Measurements from ENCODE around the gene ANKRD17. TPM values are rescaled to one million over a fixed set of nuclear protein-coding genes. Genes with fewer than 3 reads are reported as not detected.
"Not testable (repeated sequence)": the region's sequence is repeated elsewhere in the genome, so short reads cannot be mapped to it uniquely, and the experiment has no call there.

The ANKRD17 gene
- polyA plus RNA-seq, 1 donor from 2014 or later, result 30.4 TPM

GRCh38 chr4:73203976-73204375 lies 54.6 kb downstream of the ANKRD17 start:
- H3K27ac ChIP-seq (ENCODE audit: low read length); H4K20me1 ChIP-seq (ENCODE audit: insufficient read depth); H3K9me2 ChIP-seq (ENCODE audit: insufficient read depth, low read length); H3F3A ChIP-seq (ENCODE audit: insufficient read depth, low read length, poor library complexity, severe bottlenecking); H3K9ac ChIP-seq (ENCODE audit: low read length); H2AFZ ChIP-seq (ENCODE audit: low read depth, low read length); H3K27me3 ChIP-seq (ENCODE audit: insufficient read depth, low read depth, low read length); H3K4me2 ChIP-seq (ENCODE audit: low read length); H3K36me3 ChIP-seq (ENCODE audit: insufficient read depth, low read length); H3K9me3 ChIP-seq (ENCODE audit: low read length); H3K4me3 ChIP-seq (ENCODE audit: low read length): not testable (repeated sequence)
- peaks cover 77% of the 10 kb centered on the region for H3K79me2 ChIP-seq (replicated peaks; ENCODE audit: insufficient read depth, low read length)

GRCh38 chr4:73197220-73197619 lies 61.4 kb downstream of the ANKRD17 start:
- TF ChIP-seq RAD21 (conservative IDR thresholded peaks at IDR 0.05), result no peak
- no peak for TF ChIP-seq MXI1 (conservative IDR thresholded peaks at IDR 0.05; ENCODE audit: poor library complexity, severe bottlenecking)
- TF ChIP-seq SMC3 (conservative IDR thresholded peaks at IDR 0.05; ENCODE audit: poor library complexity), result no peak
- TF ChIP-seq EZH2 (IDR thresholded peaks at IDR 0.05; ENCODE audit: borderline replicate concordance, insufficient read depth, low read length, poor library complexity, severe bottlenecking), result no peak
- no peak for TF ChIP-seq TAF1 (IDR thresholded peaks at IDR 0.05; ENCODE audit: low read depth)
- no peak for TF ChIP-seq REST (IDR thresholded peaks at IDR 0.05; ENCODE audit: borderline replicate concordance)
- no peak for TF ChIP-seq POLR2AphosphoS5 (IDR thresholded peaks at IDR 0.05)
- TF ChIP-seq EP300 (conservative IDR thresholded peaks at IDR 0.05; ENCODE audit: poor library complexity, severe bottlenecking), result no peak
- TF ChIP-seq CTCF (IDR thresholded peaks at IDR 0.05; ENCODE audit: poor library complexity, severe bottlenecking), result no peak
- Histone ChIP-seq H3K9me3 (ENCODE audit: low read length) (no peaks in the 10 kb centered on the region), H3K27ac (ENCODE audit: low read length) (no peak overlapping the region), H3K9me2 (ENCODE audit: insufficient read depth, low read length) (no peaks in the 10 kb centered on the region), H3K27me3 (ENCODE audit: insufficient read depth, low read depth, low read length) (no peaks in the 10 kb centered on the region), H3K4me2 (ENCODE audit: low read length) (no peak overlapping the region), H2AFZ (ENCODE audit: low read depth, low read length) (no peak overlapping the region), H3K36me3 (ENCODE audit: insufficient read depth, low read length) (no peaks in the 10 kb centered on the region), H3K4me3 (ENCODE audit: low read length) (no peak overlapping the region), H3F3A (ENCODE audit: insufficient read depth, low read length, poor library complexity, severe bottlenecking) (no peaks in the 10 kb centered on the region), H4K20me1 (ENCODE audit: insufficient read depth) (no peaks in the 10 kb centered on the region), H3K79me2 (replicated peaks; ENCODE audit: insufficient read depth, low read length) (peaks cover 52% of the 10 kb centered on the region), H3K9ac (ENCODE audit: low read length) (no peak overlapping the region)

- peaks cover 50% of the 10 kb centered on the region for H3K79me2 ChIP-seq (replicated peaks; ENCODE audit: insufficient read depth, low read length)
- H3K27ac ChIP-seq (ENCODE audit: low read length), result no peak overlapping the region
- no peak overlapping the region for H3K4me3 ChIP-seq (ENCODE audit: low read length)
- no peaks in the 10 kb centered on the region for H3K27me3 ChIP-seq (ENCODE audit: insufficient read depth, low read depth, low read length)
- no peaks in the 10 kb centered on the region for H4K20me1 ChIP-seq (ENCODE audit: insufficient read depth)
- no peak overlapping the region for H3K9ac ChIP-seq (ENCODE audit: low read length)
- no peaks in the 10 kb centered on the region for H3F3A ChIP-seq (ENCODE audit: insufficient read depth, low read length, poor library complexity, severe bottlenecking)
- no peaks in the 10 kb centered on the region for H3K9me3 ChIP-seq (ENCODE audit: low read length)
- no peaks in the 10 kb centered on the region for H3K36me3 ChIP-seq (ENCODE audit: insufficient read depth, low read length)
- TF ChIP-seq MXI1 (conservative IDR thresholded peaks at IDR 0.05; ENCODE audit: poor library complexity, severe bottlenecking) (no peak), RAD21 (conservative IDR thresholded peaks at IDR 0.05) (no peak), EP300 (conservative IDR thresholded peaks at IDR 0.05; ENCODE audit: poor library complexity, severe bottlenecking) (no peak), CTCF (IDR thresholded peaks at IDR 0.05; ENCODE audit: poor library complexity, severe bottlenecking) (no peak), SMC3 (conservative IDR thresholded peaks at IDR 0.05; ENCODE audit: poor library complexity) (no peak), EZH2 (IDR thresholded peaks at IDR 0.05; ENCODE audit: borderline replicate concordance, insufficient read depth, low read length, poor library complexity, severe bottlenecking) (no peak), TAF1 (IDR thresholded peaks at IDR 0.05; ENCODE audit: low read depth) (no peak), REST (IDR thresholded peaks at IDR 0.05; ENCODE audit: borderline replicate concordance) (no peak), POLR2AphosphoS5 (IDR thresholded peaks at IDR 0.05) (no peak)
- H3K4me2 ChIP-seq (ENCODE audit: low read length), result no peak overlapping the region
- H2AFZ ChIP-seq (ENCODE audit: low read depth, low read length), result no peak overlapping the region
- no peaks in the 10 kb centered on the region for H3K9me2 ChIP-seq (ENCODE audit: insufficient read depth, low read length)
These were observed 64.5 kb downstream of the ANKRD17 start for GRCh38 chr4:73194064-73194463.
